HG02623 (cell line): ENCODE results near the gene COL6A6.

Experiments used
- ATAC-seq: cut with Tn5 transposase; IDR thresholded peaks from one replicate; pipeline ENCODE4 v1.9.1; 2021; ENCODE audit warnings: moderate library complexity; ENCODE audit not compliant: unreplicated experiment

COL6A6 gene

GRCh38 chr3:130516645-130517512 is at the start of gene COL6A6:
Gene COL6A6, plus strand, starts transcription at chr3:130517177. Its CDS starts 43,188 bp downstream, at chr3:130560365.
- ATAC-seq: no peak

DNA sequence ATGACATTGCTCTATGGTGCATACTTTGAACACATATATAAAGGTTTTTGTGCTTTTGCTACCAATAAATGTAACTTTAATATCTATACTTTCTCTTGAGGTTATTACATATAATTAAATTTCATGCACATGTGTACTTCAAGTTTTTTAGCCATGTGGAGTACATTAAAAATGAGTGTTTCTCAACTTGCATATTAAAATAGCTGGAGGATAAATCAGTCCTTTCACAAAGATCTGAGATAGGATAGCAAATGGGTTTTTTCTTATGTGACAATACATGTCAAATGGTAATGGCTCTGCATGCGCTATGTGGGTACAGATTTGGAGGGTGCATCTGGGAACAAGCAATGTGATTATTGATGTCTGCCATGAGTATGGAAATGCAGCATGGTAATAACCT is 48.7 kb upstream of the COL6A6 start:
- no peak for ATAC-seq

GRCh38 chr3:130470126-130470525 is 46.9 kb upstream of the COL6A6 start:
- no peak for ATAC-seq

DNA sequence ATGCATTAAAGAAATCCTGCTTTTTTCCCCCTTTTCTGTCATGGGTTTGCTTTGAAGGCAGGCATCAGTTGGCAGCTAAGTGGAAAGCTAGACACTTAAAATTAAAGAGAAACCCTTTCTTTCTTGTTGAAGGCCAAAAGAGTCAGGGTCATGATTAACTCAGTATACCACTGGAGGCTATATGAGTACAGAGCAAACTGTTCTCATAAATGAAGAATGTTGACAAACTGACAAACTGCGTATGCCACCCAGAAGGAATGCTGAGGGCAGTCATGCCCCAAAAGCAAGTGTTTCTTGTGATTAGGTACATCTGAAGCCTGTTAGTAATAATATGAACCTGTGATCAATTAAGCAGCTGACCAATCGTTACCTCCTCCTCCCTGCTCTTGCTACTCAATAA is 43.6 kb upstream of the COL6A6 start:
- ATAC-seq: no peak

GRCh38 chr3:130480736-130481135 is 36.2 kb upstream of the COL6A6 start:
- ATAC-seq: no peak

DNA sequence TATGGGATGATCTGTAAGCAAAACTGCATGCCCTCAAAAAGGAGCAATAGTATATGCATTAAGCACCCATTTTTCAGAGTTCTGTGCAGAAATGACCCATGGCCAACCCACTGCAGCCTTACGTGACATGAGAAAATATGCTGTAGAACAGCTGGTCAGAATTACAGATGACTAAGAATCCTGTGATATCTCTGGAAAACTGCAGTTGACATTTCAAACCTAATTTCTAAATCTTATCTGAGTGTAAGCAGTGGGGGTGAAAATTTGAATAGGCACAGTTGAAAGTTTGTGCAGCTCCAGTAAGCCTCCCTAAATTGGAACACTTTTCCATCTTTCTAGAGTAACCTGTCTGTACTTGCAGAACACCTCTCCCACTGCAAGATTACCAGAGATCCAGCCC is 28.7 kb upstream of the COL6A6 start:
- ATAC-seq: no peak

GRCh38 chr3:130488769-130489450 is 28.1 kb upstream of the COL6A6 start:
- no peak for ATAC-seq

- ATAC-seq: no peak
Observed at GRCh38 chr3:130490241-130490640, 26.7 kb upstream of the COL6A6 start.

DNA sequence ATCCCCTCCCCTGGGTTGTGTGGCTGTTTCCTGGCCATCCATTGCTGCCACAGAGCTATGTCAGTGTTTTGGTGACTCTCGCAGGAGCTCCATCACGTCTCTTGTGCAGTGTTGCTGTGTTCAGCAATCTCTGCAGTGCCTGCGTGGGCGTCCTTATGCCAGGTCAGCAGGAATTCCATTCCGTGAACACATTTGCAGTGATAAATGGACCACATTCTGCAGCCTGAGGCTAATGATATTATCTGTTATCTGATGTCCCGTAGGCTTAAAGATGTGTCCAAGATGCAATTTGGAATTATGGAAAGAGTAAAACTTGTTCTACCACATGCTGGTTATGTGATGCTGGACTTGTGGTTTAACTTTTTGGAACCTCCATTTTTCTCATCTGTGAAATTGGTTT is 25.5 kb upstream of the COL6A6 start:
- no peak for ATAC-seq

GRCh38 chr3:130504701-130505100 is 12.3 kb upstream of the COL6A6 start:
- no peak for ATAC-seq

DNA sequence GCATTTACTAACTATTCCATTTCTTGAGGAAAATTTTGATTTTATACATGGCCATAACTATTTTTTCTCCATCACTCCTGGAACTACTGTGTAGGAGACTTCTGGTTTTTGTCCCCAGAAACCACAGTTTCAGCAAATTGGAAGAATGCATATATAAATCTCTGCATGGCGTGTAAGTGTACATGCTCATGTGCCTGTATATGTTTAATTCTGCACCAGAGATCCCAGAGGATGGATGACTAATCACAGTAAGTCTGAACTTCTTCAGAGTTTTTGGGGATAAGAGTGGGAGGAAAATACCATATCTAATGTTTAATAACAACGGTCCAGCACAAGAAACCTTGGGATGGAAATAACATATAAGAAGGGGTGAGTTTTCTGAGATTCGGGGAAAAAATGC is 10.9 kb upstream of the COL6A6 start:
- no peak for ATAC-seq

- ATAC-seq: no peak
Observed at GRCh38 chr3:130507746-130508145, 9.2 kb upstream of the COL6A6 start.

GRCh38 chr3:130509008-130509407 is 8.0 kb upstream of the COL6A6 start:
- ATAC-seq: no peak

GRCh38 chr3:130514681-130515080 is 2.3 kb upstream of the COL6A6 start:
- no peak for ATAC-seq

- no peak for ATAC-seq
Observed at GRCh38 chr3:130515755-130516154, 1.2 kb upstream of the COL6A6 start.

- no peak for ATAC-seq
Observed at GRCh38 chr3:130517602-130518001, 625 bp downstream of the COL6A6 start.

DNA sequence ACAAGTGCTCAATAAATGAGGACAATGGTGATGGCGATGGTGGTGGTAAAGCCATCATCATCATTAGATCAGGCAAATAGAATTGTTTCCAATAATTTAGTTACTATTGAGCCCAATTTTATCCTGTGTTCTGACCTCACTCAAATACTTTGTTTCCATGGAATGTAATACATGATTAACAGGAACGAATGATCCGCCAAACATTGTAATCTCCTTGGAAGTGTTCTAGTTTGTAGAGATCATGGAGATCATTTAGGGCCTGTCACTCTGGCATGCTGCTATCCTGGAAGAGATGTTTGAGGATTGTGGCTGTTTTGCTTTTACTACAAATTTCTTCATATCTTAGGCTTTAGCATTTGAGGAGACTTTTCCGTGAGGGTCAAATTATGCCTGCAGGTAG is 2.8 kb downstream of the COL6A6 start:
- no peak for ATAC-seq

GRCh38 chr3:130522399-130522798 is 5.4 kb downstream of the COL6A6 start:
- ATAC-seq: no peak

GRCh38 chr3:130527426-130527825 is 10.4 kb downstream of the COL6A6 start:
- no peak for ATAC-seq

DNA sequence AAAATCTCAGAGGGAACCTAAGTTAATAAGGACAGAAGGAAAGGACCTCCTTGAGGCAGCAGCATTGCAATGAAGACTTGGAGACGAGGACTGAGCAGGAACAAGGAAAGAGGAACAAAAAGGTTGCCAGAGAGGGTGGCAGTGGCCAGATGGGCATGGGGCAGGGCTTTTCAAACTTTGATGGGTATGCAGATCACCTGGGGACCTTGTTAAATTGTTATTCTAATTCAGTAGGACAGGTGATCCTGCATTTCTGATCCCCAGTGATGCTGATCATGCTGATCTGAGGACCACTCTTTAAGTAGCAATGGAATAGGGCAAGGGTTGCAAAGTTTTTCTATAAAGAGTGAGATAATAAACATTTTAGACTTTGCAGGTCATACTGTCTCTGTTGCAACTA is 11.1 kb downstream of the COL6A6 start:
- ATAC-seq: no peak

DNA sequence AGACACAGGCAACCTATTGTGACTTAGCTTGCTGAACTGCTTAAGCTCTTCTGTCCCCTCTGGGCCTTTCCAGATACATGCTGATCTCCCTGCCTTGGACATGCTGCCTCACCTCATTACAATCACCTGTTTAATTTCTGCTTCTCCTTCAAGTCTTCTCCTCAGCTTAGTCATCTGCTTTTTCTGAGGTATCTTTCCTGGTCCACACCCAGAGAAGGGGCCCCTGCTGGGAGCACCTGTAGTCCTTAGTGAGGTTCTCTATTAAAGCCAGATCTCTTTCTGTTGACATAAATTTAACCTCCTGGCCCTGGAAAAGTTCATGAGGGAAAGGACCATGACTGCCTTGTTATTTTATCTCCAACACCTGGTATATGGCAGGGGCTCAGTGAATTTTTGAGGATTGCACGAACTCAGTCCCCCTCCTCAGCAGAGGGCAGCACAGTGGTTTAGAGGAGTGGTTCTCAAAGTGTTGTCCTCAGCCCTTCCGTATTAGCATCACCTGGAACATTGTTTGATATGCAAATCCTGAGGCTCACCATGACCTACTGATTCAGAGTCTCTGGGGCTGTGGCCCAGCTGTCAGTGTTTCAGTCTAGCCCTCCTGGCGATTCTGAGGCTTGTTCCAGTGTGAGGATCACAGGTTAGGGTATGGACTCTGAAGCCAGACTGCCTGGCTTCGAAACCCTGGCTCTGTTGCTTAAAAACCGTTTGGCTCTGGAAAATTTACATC is 12.7 kb downstream of the COL6A6 start:
- ATAC-seq: no peak

DNA sequence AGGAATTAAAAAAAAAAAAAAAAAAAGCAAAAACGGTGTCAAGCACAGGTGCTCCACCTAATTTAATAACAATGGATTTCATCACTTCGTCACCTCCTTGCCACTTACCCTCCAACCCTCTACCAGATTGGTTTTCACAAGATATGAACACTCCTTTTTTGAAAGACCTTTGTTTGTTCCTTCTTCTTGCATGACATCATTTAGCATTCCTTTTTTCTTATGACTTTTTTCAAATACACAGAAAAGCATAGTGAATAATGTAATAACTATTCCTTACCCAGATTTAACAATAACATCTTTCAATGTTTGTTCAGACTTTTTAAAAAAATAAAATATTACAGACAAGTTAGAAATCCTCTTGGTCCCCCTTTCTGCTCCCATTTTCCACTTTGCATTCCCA is 16.3 kb downstream of the COL6A6 start:
- no peak for ATAC-seq
